GM18907 (cell line): ENCODE results near the gene PLCB4.
"Not testable (repeated sequence)": the region's sequence is repeated elsewhere in the genome, so short reads cannot be mapped to it uniquely, and the experiment has no call there.

Source experiments
- ATAC-seq: cut with Tn5 transposase; IDR thresholded peaks from one replicate; pipeline ENCODE4 v1.9.1; 2021; ENCODE audit warnings: mild to moderate bottlenecking, moderate library complexity; ENCODE audit not compliant: unreplicated experiment

PLCB4 gene

GRCh38 chr20:9068841-9069663 lies at the start of gene PLCB4:
Gene PLCB4 (plus strand): TSS chr20:9069087. CDS start chr20:9307815, 238,728 bp downstream.
- ATAC-seq, result no peak

- no peak for ATAC-seq
These were observed 49.1 kb upstream of the PLCB4 start for GRCh38 chr20:9019833-9020232.

GRCh38 chr20:9021216-9021615 lies 47.7 kb upstream of the PLCB4 start:
- no peak for ATAC-seq

- no peak for ATAC-seq
These were observed 47.2 kb upstream of the PLCB4 start for GRCh38 chr20:9021699-9022098.

- no peak for ATAC-seq
These were observed 46.5 kb upstream of the PLCB4 start for GRCh38 chr20:9022376-9022775.

GRCh38 chr20:9024606-9025005 lies 44.3 kb upstream of the PLCB4 start:
- no peak for ATAC-seq

- ATAC-seq, result no peak
These were observed 43.9 kb upstream of the PLCB4 start for GRCh38 chr20:9025011-9025410.

- ATAC-seq, result no peak
These were observed 43.2 kb upstream of the PLCB4 start for GRCh38 chr20:9025643-9026042.

- no peak for ATAC-seq
These were observed 41.3 kb upstream of the PLCB4 start for GRCh38 chr20:9027626-9028025.

GRCh38 chr20:9028419-9028818 lies 40.5 kb upstream of the PLCB4 start:
- no peak for ATAC-seq

GRCh38 chr20:9031991-9032390 lies 36.9 kb upstream of the PLCB4 start:
- no peak for ATAC-seq

- no peak for ATAC-seq
These were observed 36.1 kb upstream of the PLCB4 start for GRCh38 chr20:9032758-9033157.

- ATAC-seq, result no peak
These were observed 33.8 kb upstream of the PLCB4 start for GRCh38 chr20:9035126-9035525.

GRCh38 chr20:9036593-9036992 lies 32.3 kb upstream of the PLCB4 start:
- no peak for ATAC-seq

- no peak for ATAC-seq
These were observed 29.9 kb upstream of the PLCB4 start for GRCh38 chr20:9038791-9039535.

GRCh38 chr20:9040863-9041524 lies 27.9 kb upstream of the PLCB4 start:
- no peak for ATAC-seq

- no peak for ATAC-seq
These were observed 25.5 kb upstream of the PLCB4 start for GRCh38 chr20:9043364-9043763.

- not testable (repeated sequence) for ATAC-seq
These were observed 21.0 kb upstream of the PLCB4 start for GRCh38 chr20:9047928-9048327.

GRCh38 chr20:9051508-9051907 lies 17.4 kb upstream of the PLCB4 start:
- no peak for ATAC-seq

- no peak for ATAC-seq
These were observed 16.8 kb upstream of the PLCB4 start for GRCh38 chr20:9052136-9052535.

GRCh38 chr20:9053108-9053507 lies 15.8 kb upstream of the PLCB4 start:
- ATAC-seq, result no peak

- no peak for ATAC-seq
These were observed 14.7 kb upstream of the PLCB4 start for GRCh38 chr20:9054176-9054575.
